Measurements from ENCODE around the gene BEX5.
"Not testable (repeated sequence)": the region's sequence is repeated elsewhere in the genome, so short reads cannot be mapped to it uniquely, and the experiment has no call there.

Gene BEX5

GRCh38 chrX:102155806-102156179 is at the start of gene BEX5:
Gene BEX5 (minus strand): TSS chrX:102155977. CDS start chrX:102154265, 1,712 bp downstream.
- DNase-seq: peak; percentile 47

- no peak for DNase-seq
These were observed 30.4 kb upstream of the BEX5 start for GRCh38 chrX:102185967-102186720.

- no peak for DNase-seq
These were observed 624 bp downstream of the BEX5 start for GRCh38 chrX:102154900-102155805.

GRCh38 chrX:102154218-102154860 is 1.4 kb downstream of the BEX5 start:
- no peak for DNase-seq

- not testable (repeated sequence) for DNase-seq
These were observed 13.5 kb downstream of the BEX5 start, which contains the start of gene TCEAL6 for GRCh38 chrX:102142274-102142673. Gene TCEAL6 (minus strand): TSS chrX:102142481.

GRCh38 chrX:102141631-102142030 is 14.1 kb downstream of the BEX5 start:
- DNase-seq: not testable (repeated sequence)

- not testable (repeated sequence) for DNase-seq
These were observed 14.9 kb downstream of the BEX5 start for GRCh38 chrX:102140876-102141275.

GRCh38 chrX:102138064-102138463 is 17.7 kb downstream of the BEX5 start:
- DNase-seq: no peak

- DNase-seq: no peak
These were observed 26.3 kb downstream of the BEX5 start for GRCh38 chrX:102129473-102129872.

GRCh38 chrX:102126863-102127262 is 28.9 kb downstream of the BEX5 start:
- no peak for DNase-seq

GRCh38 chrX:102126080-102126818 is 29.5 kb downstream of the BEX5 start:
- DNase-seq: not testable (repeated sequence)

GRCh38 chrX:102125436-102125835 is 30.3 kb downstream of the BEX5 start, which contains the start of gene TCEAL2:
Gene TCEAL2 (plus strand): TSS chrX:102125679. CDS start chrX:102126831, 1,152 bp downstream.
- peak; percentile 2 for DNase-seq

- DNase-seq: not testable (repeated sequence)
These were observed 30.8 kb downstream of the BEX5 start for GRCh38 chrX:102125014-102125413.

- no peak for DNase-seq
These were observed 40.0 kb downstream of the BEX5 start for GRCh38 chrX:102115748-102116147.

GRCh38 chrX:102113367-102113766 is 42.4 kb downstream of the BEX5 start:
- DNase-seq: no peak
